H1 (cell line): ENCODE results near the gene PLAC1. TPM values are rescaled to one million over a fixed set of nuclear protein-coding genes. Genes with fewer than 3 reads are reported as not detected.

Experiments used
- KDM5A ChIP-seq: fragments of 200-600 bp; IDR thresholded peaks from 2 replicates; pipeline ENCODE4 v1.7.1; 2012; ENCODE audit warnings: mild to moderate bottlenecking, low read length, inconsistent platforms, mixed read lengths
- RFX5 ChIP-seq: IDR thresholded peaks from 2 replicates; pipeline ENCODE4 v1.6.1; 2011; ENCODE audit warnings: low read depth, low read length, improper control_type of control experiment, borderline replicate concordance
- RXRA ChIP-seq: IDR thresholded peaks from 2 replicates; pipeline ENCODE4 v1.6.1; 2011; ENCODE audit warnings: low read depth, mild to moderate bottlenecking, low read length, moderate library complexity; ENCODE audit not compliant: insufficient read depth
- SP1 ChIP-seq: IDR thresholded peaks from 2 replicates; pipeline ENCODE4 v1.6.1; 2011; ENCODE audit warnings: low read depth, low read length
- TBP ChIP-seq: IDR thresholded peaks from 2 replicates; pipeline ENCODE4 v1.6.1; 2011; ENCODE audit warnings: low read depth, low read length, improper control_type of control experiment
- polyA plus RNA-seq, 7 experiments: library from polyadenylated mRNA; depleted of rRNA in 3 of 7; stranded (reverse) in 5 of 7; unstranded in 2 of 7; fragments of >200 nt in 5 of 7; fragments of 200-250 nt in 2 of 7; gene quantifications; 1 replicate in 5 of 7; 2 replicates in 1 of 7; 4 replicates in 1 of 7; pipeline versions ENCODE4 v1.2.1 to v1.2.3, GENCODE V29; 2011 to 2013; ENCODE audit warnings: missing spikeins in 2 of 7, mixed read lengths in 2 of 7
- total RNA-seq: library from RNA; stranded (reverse); fragmentation: NEBNext Ultra II Directional; extraction: Animal tissue kit (Norgen Biotek cat#: 25700); gene quantifications from 2 replicates; pipeline ENCODE4 v1.2.1, GENCODE V29; 2021

The PLAC1 gene
- total and polyA plus RNA-seq, 2 of the 8 experiments (the other 6 are each of a cell fraction or from before 2014, with no cell fraction given) = 1.8 TPM; not detected in 1

DNA sequence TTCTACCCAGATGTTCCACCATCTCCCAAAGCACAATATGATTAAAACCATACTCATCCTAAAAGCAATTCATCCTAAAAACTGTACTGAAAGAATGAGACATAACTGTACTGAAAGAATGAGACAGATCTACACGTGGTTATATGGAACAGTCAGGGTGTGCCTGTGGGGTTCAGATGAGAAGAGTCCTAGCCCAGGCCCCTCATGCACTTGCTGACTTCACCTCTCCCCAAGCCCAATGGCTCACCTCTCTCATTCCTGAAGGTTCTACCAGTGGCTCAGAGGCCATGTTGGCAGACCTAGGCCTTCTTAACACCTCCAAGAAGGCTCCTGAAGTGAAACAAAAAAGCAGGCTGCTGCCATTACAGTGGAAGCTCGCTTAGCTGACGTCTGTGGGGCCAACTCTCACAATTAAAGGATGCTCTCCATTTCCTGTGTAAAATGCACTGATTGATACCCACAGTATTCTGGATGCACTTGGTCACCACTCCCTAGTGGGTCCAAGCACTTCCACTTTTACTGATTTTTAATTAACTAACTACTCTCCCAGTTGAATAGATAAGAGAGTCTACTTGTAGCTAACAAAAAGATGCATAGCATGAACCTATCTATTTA, 3.8 kb downstream of the PLAC1 start (continued):
- no peak for TF ChIP-seq RFX5
- TF ChIP-seq KDM5A = no peak
- TF ChIP-seq RXRA = no peak
- no peak for TF ChIP-seq TBP
- no peak for TF ChIP-seq SP1
